ENCODE results near the gene RBM22. TPM values are rescaled to one million over a fixed set of nuclear protein-coding genes. Genes with fewer than 3 reads are reported as not detected.

RBM22 gene
- polyA plus RNA-seq, 1 of the 3 experiments (the other 2 are of a cell fraction): 30.7 TPM

DNA sequence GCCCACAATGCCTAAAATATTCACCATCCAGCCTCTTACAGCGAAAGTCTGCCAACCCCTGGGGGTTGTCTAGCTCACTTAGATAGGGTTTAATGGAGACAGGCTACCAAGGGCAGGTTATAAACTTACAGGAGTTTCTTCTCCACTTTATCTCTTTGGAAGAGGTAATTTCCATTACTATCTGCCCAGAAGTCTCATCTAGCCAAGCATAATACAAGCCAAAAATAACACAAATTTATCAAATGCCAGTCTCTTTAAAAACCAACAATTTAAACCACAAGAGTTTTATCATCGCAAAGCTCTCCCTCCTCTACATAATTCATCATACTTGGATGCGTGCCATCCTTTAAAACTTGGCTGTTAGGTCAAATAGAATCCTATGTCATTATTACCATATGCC lies 6.2 kb downstream of the RBM22 start (continued):
- TF ChIP-seq, protein P1, sequence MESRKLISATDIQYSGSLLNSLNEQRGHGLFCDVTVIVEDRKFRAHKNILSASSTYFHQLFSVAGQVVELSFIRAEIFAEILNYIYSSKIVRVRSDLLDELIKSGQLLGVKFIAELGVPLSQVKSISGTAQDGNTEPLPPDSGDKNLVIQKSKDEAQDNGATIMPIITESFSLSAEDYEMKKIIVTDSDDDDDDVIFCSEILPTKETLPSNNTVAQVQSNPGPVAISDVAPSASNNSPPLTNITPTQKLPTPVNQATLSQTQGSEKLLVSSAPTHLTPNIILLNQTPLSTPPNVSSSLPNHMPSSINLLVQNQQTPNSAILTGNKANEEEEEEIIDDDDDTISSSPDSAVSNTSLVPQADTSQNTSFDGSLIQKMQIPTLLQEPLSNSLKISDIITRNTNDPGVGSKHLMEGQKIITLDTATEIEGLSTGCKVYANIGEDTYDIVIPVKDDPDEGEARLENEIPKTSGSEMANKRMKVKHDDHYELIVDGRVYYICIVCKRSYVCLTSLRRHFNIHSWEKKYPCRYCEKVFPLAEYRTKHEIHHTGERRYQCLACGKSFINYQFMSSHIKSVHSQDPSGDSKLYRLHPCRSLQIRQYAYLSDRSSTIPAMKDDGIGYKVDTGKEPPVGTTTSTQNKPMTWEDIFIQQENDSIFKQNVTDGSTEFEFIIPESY (IDR thresholded peaks at IDR 0.05; ENCODE audit: borderline replicate concordance, low read depth): peak; percentile 51; the same call in 1 of the 2 replicates
- TF ChIP-seq YY1 (IDR thresholded peaks at IDR 0.05; ENCODE audit: low read depth) (no peak), RXRA (IDR thresholded peaks at IDR 0.05; ENCODE audit: borderline replicate concordance, low read depth) (peak; percentile 37; the same call in 1 of the 2 replicates), JUND (IDR thresholded peaks at IDR 0.05) (peak; percentile 75), SMC3 (IDR thresholded peaks at IDR 0.05; ENCODE audit: low read depth, low read length) (no peak), TCF12 (IDR thresholded peaks at IDR 0.05) (peak; percentile 86), FOXJ3 (CRISPR knock-in tag; IDR thresholded peaks at IDR 0.05) (no peak), TEAD4 (IDR thresholded peaks at IDR 0.05; ENCODE audit: borderline replicate concordance, insufficient read depth) (peak; percentile 78), RCOR1 (IDR thresholded peaks at IDR 0.05; ENCODE audit: low read length) (no peak), EP300 (IDR thresholded peaks at IDR 0.05; ENCODE audit: borderline replicate concordance in 1 of 2, low read depth in 1 of 2, low read length in 1 of 2) (peak in 1 of 2 experiments; percentile 79; a peak in 1 of 4 replicates)
- TF ChIP-seq, protein P2, sequence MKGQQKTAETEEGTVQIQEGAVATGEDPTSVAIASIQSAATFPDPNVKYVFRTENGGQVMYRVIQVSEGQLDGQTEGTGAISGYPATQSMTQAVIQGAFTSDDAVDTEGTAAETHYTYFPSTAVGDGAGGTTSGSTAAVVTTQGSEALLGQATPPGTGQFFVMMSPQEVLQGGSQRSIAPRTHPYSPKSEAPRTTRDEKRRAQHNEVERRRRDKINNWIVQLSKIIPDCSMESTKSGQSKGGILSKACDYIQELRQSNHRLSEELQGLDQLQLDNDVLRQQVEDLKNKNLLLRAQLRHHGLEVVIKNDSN (IDR thresholded peaks at IDR 0.05; ENCODE audit: borderline replicate concordance, low read depth): no peak
- TF ChIP-seq, protein P3, sequence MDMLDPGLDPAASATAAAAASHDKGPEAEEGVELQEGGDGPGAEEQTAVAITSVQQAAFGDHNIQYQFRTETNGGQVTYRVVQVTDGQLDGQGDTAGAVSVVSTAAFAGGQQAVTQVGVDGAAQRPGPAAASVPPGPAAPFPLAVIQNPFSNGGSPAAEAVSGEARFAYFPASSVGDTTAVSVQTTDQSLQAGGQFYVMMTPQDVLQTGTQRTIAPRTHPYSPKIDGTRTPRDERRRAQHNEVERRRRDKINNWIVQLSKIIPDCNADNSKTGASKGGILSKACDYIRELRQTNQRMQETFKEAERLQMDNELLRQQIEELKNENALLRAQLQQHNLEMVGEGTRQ (IDR thresholded peaks at IDR 0.05; ENCODE audit: borderline replicate concordance, low read depth, low read length): no peak

DNA sequence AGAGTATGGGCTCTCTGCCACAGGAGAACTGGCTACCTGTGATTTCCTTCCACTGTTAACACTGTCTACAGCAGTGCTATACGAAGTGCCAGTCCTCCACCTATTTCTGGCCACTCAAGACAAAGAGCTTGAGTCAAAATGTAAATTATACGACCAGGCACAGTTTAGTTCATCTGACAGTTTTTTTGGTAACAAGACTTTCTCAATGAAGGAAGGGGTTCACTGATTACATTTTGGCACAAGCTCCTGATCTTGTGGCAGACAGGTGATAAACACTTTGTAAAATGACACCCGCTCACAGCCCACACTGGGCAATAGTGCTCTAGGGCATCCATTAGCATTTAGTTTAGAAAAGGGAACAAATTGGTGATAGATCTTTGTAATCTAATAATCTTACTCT lies 8.6 kb downstream of the RBM22 start:
- peaks cover 29% of the 10 kb centered on the region for H4K20me1 ChIP-seq (ENCODE audit: insufficient read depth)
- H3K79me2 ChIP-seq (ENCODE audit: insufficient read depth): no peaks in the 10 kb centered on the region
- no peak overlapping the region for H3K9ac ChIP-seq
- POLR2A ChIA-PET: no interaction called here
- peaks cover 62 to 72% of the 10 kb centered on the region in 2 experiments for H3K36me3 ChIP-seq (replicated peaks in 1 of 2; ENCODE audit: control insufficient read depth in 1 of 2, insufficient read depth in 2 of 2, low read length in 1 of 2)
- no peak for TF ChIP-seq SMC3 (IDR thresholded peaks at IDR 0.05; ENCODE audit: low read depth, low read length)
- no peak for TF ChIP-seq MEF2A (IDR thresholded peaks at IDR 0.05; ENCODE audit: borderline replicate concordance, low read depth)
- TF ChIP-seq, protein P4, sequence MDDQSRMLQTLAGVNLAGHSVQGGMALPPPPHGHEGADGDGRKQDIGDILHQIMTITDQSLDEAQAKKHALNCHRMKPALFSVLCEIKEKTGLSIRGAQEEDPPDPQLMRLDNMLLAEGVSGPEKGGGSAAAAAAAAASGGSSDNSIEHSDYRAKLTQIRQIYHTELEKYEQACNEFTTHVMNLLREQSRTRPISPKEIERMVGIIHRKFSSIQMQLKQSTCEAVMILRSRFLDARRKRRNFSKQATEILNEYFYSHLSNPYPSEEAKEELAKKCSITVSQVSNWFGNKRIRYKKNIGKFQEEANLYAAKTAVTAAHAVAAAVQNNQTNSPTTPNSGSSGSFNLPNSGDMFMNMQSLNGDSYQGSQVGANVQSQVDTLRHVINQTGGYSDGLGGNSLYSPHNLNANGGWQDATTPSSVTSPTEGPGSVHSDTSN (IDR thresholded peaks at IDR 0.05): no peak
- WGBS (ENCODE audit: low lambda C conversion rate): 91% methylated on average over 3 of the region's 3 CpGs
- CTCF ChIA-PET: interaction anchor here (0.8 to 2.6 kb wide), 2 partner anchors 9 to 35 kb away, joined by 3 to 8 read pairs; partner anchors contain the start of gene RBM22
- no peak overlapping the region for H3K27ac ChIP-seq (ENCODE audit: low read depth in 2 of 2, low read length in 1 of 2)
- H3K4me2 ChIP-seq: no peak overlapping the region
- H3K27me3 ChIP-seq (ENCODE audit: insufficient read depth): no peaks in the 10 kb centered on the region
- DNase-seq: no peak
- no peak overlapping the region for H3K4me3 ChIP-seq (ENCODE audit: low read depth in 2 of 2, low read length in 1 of 2)
- H3K4me1 ChIP-seq (ENCODE audit: control insufficient read depth in 1 of 2, insufficient read depth in 2 of 2, low read depth in 1 of 2, low read length in 1 of 2): no peaks in the 10 kb centered on the region
- H3K9me3 ChIP-seq: no peaks in the 10 kb centered on the region
- H3K9me2 ChIP-seq: no peaks in the 10 kb centered on the region
- peaks cover 30% of the 10 kb centered on the region for H3F3A ChIP-seq (replicated peaks; ENCODE audit: insufficient read depth)
- no peak overlapping the region for H2AFZ ChIP-seq (ENCODE audit: low read depth)

All from SK-N-SH (cell line).